GM18499 (cell line): ENCODE measurements around the gene RAF1.
A peak's percentile ranks its signal among the peaks of the same experiment; 100 is the strongest.
"Not testable (repeated sequence)": the region's sequence is repeated elsewhere in the genome, so short reads cannot be mapped to it uniquely, and the experiment has no call there.

Source experiments
- ATAC-seq: cut with Tn5 transposase; IDR thresholded peaks from one replicate; pipeline ENCODE4 v1.9.1; 2021; ENCODE audit warnings: moderate number of reproducible peaks; ENCODE audit not compliant: insufficient read depth, unreplicated experiment

RAF1 gene

DNA sequence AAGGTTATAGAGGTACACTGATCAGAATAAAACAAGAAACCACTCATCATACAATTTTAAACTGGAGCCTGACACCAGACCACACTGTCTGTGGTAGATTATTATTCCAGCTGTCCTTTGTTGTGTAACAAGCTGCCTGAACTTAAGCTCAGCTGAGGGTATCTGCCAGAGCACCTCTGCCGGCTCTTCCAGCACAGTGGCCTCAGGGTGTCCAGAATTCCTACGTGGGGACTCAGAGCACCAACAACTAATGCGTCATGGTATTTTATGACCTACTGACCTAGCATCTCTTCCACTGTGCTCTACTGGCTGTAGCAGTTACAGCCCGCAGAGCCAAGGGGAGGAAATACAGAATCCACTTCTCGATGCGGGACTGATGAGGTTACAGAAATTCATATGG lies 15.6 kb upstream of the RAF1 start:
- no peak for ATAC-seq

DNA sequence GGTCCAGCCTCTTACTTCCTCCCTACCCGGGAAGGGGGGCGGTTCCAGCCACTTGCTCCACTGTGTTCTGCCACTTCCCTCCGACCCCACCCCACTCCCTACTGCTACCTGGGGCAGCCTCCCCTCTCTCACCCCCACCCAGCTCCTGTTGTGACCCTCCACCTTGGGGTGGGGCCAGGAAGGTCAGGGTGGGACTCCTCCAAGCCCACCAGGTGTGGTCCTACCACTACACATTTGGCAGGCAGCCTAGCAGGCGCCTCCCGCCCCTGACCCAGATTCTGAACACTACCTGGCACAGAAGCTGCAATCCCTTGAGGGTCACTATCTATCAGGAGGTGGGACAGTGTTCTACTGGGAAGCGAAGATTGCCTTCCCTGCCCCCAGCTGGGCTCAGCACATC lies 13.7 kb upstream of the RAF1 start:
- ATAC-seq, result no peak

DNA sequence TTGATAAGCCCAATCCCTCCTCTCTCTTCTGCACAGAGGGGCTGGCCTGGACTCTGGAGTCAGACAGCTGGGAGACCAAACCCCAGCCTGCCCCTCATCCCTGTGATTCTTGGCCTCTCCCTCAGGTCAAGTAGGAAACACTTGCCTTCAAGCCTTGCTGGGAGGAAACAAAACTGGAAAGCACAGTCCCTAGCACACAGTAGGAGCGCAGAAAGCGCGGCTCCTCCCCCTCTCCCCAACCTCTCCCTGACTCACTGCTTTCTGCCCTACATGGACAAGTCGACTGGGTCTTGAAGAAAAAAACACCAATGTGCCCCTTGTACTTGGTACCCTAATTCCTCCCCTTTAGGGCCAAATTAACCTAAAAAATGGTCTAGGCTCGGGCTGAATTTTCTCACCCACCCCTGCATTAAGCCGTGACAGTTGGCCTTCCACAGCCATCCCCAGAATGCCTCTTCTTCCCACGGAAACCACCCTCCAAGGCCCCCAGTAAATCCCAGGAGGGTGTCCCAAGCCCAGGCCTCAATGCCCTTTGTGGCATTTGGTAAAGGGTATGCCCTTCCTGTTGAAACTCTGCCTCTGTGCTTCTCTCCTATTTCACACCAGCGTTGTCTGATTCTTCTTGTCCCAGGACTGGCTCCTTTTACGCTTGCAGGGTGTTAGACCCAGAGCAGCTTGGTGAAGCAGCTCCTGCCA lies 11.3 kb upstream of the RAF1 start:
- ATAC-seq, result no peak

DNA sequence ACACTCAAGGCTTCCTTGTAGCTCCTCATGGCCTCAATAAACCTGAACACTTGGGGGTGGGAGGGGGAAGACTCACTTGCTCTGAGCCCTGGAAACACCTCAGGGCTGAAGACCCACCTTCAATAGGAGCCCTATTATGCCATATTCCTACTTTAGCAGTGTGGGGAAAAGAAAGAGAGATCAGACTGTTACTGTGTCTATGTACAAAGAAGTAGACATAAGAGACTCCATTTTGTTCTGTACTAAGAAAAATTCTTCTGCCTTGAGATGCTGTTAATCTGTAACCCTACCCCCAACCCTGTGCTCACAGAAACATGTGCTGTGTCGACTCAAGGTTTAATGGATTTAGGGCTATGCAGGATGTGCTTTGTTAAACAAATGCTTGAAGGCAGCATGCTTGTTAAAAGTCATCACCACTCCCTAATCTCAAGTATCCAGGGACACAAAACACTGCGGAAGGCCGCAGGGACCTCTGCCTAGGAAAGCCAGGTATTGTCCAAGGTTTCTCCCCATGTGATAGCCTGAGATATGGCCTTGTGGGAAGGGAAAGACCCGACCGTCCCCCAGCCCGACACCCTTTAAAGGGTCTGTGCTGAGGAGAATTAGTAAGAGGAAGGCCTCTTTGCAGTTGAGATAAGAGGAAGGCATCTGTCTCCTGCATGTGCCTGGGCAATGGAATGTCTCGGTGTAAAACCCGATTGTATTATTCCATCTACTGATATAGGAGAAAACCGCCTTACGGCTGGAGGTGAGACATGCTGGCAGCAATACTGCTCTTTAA lies 10.2 kb upstream of the RAF1 start:
- not testable (repeated sequence) for ATAC-seq

DNA sequence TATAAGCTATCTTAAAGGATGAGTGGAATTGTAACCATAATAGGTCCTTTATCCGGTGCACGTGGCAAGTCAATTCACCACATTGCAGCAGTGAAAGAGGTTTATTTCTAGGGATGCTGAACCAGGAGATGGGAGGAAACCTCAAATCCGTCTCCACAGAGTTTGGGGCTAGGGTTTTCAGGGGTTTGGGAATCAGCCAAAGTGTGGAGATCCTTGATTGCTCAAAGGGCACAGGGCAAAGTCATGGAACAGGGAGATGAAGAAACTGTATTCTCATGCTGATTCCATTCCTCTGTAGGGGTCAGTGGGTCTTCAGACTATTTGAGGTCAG lies 7.2 kb upstream of the RAF1 start:
- no peak for ATAC-seq

DNA sequence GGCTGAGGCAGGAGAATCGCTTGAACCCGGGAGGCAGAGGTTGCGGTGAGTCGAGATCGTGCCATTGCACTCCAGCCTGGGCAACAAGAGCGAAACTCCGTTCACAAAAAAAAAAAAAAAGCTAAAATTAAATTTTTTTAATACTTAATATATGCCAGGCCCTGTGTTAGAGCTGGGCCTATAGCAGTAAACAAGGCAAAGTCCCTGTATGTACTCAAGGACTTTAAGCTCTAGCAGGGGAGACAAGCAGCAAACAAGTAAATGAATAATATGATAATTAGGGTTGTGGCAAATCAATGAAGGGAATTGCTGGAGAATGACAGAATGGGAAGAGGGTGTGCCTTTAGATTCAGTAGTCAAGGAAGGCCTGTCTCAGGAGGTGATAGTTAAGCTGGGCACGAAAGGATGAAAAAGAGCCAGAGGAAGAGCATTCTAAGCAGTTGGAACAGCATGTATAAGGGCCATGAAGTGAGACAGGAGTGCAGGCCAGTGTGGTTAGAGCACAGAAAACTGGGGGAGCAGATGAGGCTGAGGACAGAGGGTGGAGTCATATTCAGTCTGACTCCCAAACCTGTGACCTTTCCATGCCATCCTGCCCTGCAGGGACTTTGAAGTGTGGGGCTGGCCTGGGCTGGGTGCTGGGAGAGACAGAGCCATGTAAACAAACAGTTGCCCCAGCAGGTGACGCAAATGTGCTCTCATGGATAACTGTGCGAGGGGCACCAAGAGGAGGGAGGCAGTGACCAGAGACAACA lies 6.6 kb upstream of the RAF1 start:
- no peak for ATAC-seq

DNA sequence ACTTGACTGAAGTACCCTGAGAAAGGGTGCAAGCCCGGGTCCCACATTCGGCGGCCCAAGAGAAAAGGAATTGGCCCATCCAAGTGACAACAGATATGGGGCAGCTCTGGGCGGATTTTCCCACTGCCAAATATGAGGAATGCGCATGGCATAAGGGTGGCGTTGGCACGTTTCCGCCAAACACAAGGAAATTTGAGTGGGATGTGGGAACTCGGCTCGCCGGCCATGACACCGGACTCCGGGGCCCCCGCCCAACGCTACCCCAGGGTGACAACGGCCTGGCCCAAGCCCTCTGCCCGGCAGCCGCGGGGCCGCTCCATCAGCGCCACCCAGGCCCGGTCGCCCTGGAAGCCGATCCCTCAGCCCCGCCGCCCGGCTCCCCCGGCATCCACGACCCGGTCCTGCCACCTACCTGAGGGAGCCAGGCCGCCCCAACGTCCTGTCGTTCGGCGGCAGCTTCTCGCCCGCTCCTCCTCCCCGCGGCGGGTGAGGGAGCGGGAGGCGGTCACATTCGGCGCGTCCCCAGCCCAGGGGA lies 449 bp downstream of the RAF1 start:
- ATAC-seq, result peak; percentile 3

DNA sequence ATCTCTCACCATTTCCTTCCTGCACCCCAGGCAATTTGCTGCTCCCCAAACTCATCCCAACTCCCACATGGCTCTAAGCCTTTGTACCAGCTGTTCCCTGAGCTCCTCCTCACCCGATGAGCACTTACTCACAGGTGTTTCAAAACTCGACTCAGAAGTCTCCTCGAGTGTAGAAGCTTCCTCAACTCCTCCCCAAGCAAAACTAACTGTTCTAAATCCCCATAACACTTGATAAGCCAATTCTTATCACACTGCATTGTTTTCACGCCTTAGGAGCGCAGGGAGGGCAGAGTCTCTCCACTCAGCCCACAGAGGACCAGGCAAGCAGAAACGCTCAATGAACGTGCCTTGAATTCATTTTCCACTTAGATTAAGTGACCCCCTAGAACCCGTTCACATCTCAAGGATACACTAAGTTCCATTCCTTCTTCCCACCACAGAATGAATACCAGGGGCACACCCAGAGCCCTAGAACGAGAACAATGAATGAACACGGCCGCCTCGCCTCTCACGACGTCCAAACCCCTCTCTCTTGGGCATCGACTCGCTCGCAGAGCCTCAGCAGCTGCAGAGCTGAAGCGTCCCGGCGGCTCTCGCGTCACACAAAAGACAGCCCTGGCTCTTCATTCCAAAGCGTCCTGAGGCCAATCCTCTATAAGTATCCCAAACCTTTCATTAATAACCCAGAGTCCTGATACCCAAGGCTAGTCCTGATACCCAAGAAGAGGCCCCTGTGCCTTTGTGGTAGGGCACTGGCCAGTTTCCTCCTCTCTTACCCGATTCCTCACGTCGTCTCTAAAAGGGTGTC lies 1.1 kb downstream of the RAF1 start:
- no peak for ATAC-seq

DNA sequence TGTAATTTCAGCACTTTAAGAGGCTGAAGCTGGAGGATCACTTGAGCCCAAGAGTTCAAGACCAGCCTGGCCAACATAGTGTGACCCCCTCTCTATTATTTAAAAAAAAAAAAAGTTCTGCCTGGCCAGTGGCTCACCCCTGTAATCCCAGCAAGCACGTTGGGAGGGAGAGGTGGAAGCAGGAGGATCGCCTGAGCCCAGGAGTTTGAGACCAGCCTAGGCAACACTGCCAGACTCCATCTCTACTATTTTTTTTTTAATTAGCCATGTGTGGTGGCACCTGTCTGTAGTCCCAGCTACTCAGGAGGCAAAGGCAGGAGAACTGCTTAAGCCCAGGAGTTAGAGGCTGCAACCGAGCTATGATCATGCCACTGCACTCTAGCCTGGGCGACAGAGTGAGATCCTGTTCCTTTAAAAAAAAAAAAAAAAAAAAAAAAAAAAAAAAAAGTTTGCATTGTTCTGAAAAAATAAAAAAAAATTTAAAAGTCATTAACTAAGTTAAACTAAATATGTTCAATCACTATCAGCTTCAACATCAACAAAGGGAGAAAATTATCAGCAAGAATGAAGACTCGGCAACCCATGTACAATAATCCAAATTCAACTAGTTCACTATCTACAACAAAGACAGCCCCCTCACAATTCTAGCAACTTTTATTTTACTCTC lies 1.9 kb downstream of the RAF1 start:
- no peak for ATAC-seq

DNA sequence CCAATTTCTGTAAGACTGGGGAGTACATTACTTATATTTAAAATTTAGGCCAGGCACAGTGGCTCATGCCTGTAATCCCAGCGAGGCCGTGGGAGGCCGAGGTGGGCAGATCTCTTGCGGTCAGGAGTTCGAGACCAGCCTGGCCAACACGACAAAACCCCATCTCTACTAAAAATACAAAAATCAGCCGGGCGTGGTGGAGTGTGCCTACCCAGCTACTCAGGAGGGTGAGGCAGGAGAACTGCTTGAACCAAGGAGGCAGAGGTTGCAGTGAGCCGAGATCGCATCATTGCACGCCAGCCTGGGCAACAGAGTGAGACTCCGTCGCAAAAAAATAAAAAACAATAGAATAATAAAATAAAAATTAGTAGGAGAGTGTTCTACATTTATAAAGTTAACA lies 2.5 kb downstream of the RAF1 start:
- not testable (repeated sequence) for ATAC-seq

DNA sequence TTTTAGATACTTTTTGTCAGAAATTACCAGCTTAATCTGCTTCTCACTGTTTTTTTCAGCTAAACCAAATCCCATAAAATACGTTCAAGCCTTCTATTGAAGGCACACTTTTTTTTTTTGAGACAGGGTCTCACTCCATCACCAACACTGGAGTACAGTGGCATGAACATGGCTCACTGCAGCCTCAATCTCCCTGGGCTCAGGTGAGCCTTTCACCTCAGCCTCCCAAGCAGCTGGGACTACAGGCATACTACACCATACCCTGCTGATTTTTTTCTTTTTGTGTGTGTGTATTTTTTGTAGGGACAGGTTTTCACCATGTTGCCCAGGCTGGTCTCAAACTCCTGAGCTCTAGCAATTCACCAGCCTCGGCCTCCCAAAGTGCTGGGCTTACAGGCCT lies 3.7 kb downstream of the RAF1 start:
- no peak for ATAC-seq

DNA sequence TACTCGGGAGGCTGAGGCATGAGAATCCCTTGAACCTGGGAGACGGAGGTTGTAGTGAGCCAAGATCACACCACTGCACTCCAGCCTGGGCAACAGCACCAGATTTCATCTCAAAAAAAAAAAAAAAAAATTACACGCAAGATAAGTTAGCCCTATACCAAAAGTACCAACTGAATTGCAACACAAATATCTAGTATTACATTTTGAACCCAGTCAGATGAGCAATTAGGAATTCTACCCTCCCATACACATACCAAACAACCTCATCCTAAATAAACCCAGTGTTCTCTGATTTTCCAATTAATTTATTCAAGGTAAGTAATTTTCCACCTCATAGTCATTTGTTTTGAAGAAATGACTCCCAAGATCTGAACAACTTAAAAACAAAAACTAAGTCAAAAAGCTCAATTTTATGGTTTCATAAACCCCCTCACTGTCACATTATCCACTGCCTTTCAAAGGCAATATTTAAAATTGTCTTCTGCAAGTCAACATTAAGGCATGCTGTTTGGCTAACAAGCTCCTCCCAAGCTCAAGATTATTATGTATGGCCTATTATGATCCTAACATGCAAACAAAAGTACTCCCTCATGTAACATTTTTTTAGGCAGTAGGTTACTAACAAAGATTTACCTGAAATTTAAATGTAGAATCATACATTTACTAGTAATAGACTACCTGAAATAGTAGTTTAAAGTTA lies 4.5 kb downstream of the RAF1 start:
- ATAC-seq, result no peak

DNA sequence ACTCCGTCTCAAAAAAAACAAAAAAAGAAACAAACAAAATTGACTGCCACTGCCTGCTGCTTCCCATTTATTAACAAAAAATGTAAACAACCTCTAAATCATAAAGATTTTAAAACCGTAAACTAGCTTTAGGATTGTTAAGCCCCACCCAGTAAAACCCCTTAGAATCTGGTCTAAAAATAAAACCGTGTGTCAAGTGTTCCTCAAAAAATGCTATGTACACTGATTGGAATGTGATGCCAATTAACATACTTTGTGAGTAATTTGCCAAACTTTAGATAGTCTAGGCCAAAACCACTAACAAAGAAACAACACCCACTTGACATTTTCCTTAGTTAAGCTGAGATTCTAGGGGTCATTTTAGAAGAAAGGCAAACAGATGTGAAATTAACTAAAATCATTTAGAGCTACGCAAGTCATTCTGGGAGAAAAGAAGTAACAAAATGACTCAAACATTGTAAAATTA lies 5.3 kb downstream of the RAF1 start:
- no peak for ATAC-seq

DNA sequence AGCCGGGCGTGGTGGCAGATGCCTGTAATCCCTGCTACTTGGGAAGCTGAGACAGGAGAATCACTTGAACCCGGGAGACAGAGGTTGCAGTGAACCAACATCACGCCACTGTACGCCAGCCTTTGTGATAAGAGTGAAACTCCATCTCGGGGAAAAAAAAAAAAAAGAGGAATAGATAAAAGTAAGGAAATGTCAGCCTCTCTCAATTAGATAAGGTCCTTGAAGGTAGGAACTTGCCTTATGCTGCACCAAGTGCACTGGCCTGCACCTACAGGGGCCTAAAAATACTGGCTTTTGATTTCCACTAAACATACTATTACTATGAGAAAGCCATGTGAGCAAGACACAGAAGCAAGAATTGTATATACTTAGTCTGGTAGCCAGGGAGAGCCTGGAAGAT lies 7.1 kb downstream of the RAF1 start:
- no peak for ATAC-seq

DNA sequence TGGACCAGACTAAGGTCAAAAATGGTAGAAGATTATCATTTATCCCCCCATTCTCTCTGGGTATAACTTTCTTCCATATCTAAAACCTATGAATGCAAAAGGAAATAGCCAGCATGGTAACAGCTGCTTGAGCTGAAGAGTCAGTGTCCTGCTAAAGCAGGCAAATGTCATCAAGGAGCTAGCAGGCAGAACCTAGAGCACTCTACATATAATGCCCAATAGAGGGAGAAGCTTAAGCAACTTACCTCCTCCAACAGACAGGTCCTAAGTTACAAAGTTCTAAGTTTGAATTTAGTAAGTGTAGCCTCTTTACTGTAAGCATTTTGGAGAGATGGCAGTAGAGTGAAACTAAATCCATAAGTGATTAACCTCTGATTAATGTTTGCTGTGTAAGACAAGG lies 7.7 kb downstream of the RAF1 start:
- no peak for ATAC-seq

DNA sequence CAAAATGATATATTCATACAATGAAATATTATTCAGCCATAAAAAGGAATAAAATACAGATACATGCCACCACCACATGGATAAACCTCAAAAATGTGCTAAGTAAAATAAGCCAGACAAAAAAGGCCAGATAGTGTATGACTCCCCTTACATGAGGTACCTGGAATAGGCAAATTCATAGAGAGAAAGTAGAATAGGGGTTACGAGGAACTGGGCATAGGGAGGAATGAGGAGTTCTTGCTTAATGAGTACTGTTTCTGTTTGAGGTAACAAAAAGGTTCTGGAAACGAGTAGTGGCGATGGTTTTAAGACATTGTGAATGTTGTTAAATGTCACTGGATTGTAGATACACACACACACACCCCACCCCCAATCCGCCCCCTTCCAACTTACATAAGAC lies 8.2 kb downstream of the RAF1 start:
- ATAC-seq, result no peak

DNA sequence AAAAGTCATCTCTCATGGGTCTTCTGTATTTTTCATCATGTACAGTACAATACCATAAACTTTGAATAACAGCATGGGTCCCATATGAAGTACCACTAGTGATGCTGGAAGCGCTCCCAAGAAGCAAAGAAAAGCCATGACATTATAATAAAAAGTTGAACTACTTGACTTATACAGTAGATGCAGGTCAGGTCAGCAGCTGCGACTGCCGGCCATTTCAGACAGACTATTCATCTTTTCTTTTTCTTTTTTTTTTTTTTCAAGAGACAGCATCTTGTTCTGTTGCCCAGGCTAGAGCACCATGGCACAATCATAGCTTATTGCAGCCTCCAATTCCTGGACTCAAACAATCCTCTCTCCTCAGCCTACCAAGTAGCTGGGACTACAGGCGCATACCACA lies 10.2 kb downstream of the RAF1 start:
- ATAC-seq, result no peak

DNA sequence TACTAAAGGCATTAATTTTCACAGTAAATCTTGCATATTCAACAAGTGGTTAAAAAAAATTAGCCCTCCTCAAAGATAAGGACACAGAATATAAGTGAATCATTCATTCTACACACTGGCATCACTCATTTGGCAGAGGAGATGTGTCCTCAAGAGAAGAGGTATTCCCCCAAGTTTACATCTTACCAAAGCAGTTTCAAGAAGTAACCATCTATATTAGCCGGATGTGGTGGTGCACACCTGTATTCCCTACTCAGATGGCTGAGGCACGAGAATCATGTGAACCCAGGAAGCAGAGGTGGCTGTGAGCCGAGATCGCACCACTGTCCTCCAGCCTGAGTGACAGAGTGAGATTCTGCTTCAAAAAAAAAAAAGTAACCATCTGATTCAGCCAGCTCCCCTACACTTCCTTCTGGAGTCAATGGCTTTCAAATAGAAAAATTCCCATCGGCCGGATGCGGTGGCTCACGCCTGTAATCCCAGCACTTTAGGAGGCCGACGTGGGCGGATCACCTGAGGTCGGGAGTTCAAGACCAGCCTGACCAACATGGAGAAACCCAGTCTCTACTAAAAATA lies 15.4 kb downstream of the RAF1 start:
- ATAC-seq, result peak; percentile 36
